ENCODE results near the gene MTAP.

Gene MTAP

GRCh38 chr9:21802418-21803000, at the start of gene MTAP:
Gene MTAP, plus strand, starts transcription at chr9:21802636. Its CDS starts 113 bp downstream, at chr9:21802749.
- DNase-seq (ENCODE audit: low read depth in 2 of 2), result peak; percentile 54 to 66

GRCh38 chr9:21753523-21753922, 48.9 kb upstream of the MTAP start:
- DNase-seq (ENCODE audit: low read depth in 2 of 2), result no peak

- DNase-seq (ENCODE audit: low read depth in 2 of 2), result no peak
Measured at GRCh38 chr9:21754741-21755140, 47.7 kb upstream of the MTAP start.

- no peak for DNase-seq (ENCODE audit: low read depth in 2 of 2)
Measured at GRCh38 chr9:21758540-21758939, 43.9 kb upstream of the MTAP start.

GRCh38 chr9:21761309-21761901, 41.0 kb upstream of the MTAP start:
- no peak for DNase-seq (ENCODE audit: low read depth in 2 of 2)

GRCh38 chr9:21762064-21762463, 40.4 kb upstream of the MTAP start:
- no peak for DNase-seq (ENCODE audit: low read depth in 2 of 2)

GRCh38 chr9:21764846-21765245, 37.6 kb upstream of the MTAP start:
- DNase-seq (ENCODE audit: low read depth in 2 of 2), result no peak

GRCh38 chr9:21766096-21766495, 36.3 kb upstream of the MTAP start:
- DNase-seq (ENCODE audit: low read depth in 2 of 2), result no peak

GRCh38 chr9:21770871-21771560, 31.4 kb upstream of the MTAP start:
- no peak for DNase-seq (ENCODE audit: low read depth in 2 of 2)

GRCh38 chr9:21777701-21778100, 24.7 kb upstream of the MTAP start:
- DNase-seq (ENCODE audit: low read depth in 2 of 2), result no peak

GRCh38 chr9:21778304-21778703, 24.1 kb upstream of the MTAP start:
- no peak for DNase-seq (ENCODE audit: low read depth in 2 of 2)

GRCh38 chr9:21779397-21779796, 23.0 kb upstream of the MTAP start:
- DNase-seq (ENCODE audit: low read depth in 2 of 2), result no peak

GRCh38 chr9:21781656-21782055, 20.8 kb upstream of the MTAP start:
- no peak for DNase-seq (ENCODE audit: low read depth in 2 of 2)

- no peak for DNase-seq (ENCODE audit: low read depth in 2 of 2)
Measured at GRCh38 chr9:21782205-21782604, 20.2 kb upstream of the MTAP start.

- DNase-seq (ENCODE audit: low read depth in 2 of 2), result no peak
Measured at GRCh38 chr9:21788752-21789151, 13.7 kb upstream of the MTAP start.

- peak in 1 of 2 donors; percentile 25 for DNase-seq (ENCODE audit: low read depth in 2 of 2)
Measured at GRCh38 chr9:21789541-21790037, 12.8 kb upstream of the MTAP start.

GRCh38 chr9:21795483-21795882, 7.0 kb upstream of the MTAP start:
- no peak for DNase-seq (ENCODE audit: low read depth in 2 of 2)

- no peak for DNase-seq (ENCODE audit: low read depth in 2 of 2)
Measured at GRCh38 chr9:21796768-21797167, 5.7 kb upstream of the MTAP start.

GRCh38 chr9:21800931-21801682, 1.3 kb upstream of the MTAP start:
- no peak for DNase-seq (ENCODE audit: low read depth in 2 of 2)

- no peak for DNase-seq (ENCODE audit: low read depth in 2 of 2)
Measured at GRCh38 chr9:21801683-21802417, 586 bp upstream of the MTAP start.

GRCh38 chr9:21803649-21804048, 1.2 kb downstream of the MTAP start:
- DNase-seq (ENCODE audit: low read depth in 2 of 2), result no peak

- DNase-seq (ENCODE audit: low read depth in 2 of 2), result no peak
Measured at GRCh38 chr9:21804331-21804730, 1.9 kb downstream of the MTAP start.

Measured in stimulated activated CD4-positive, alpha-beta T cell treated with anti-CD3 and anti-CD28 coated beads, Interleukin-1b, Interleukin-23, amount 100 ng/mL, for 4 hours (primary cell).